Spleen (tissue), 11 donors: ENCODE results near the gene ZNF268. TPM values are rescaled to one million over a fixed set of nuclear protein-coding genes. Genes with fewer than 3 reads are reported as not detected.

Experiments
- DNase-seq: peaks from one replicate; pipeline ENCODE4 v3.0.0-alpha.2; 2020
- H3K27ac ChIP-seq, 8 donors: fragments of 200-600 bp; sonication (generic) in 7 of 8; 1 replicate in 4 of 8; 2 replicates in 4 of 8; pipeline versions ENCODE4 v1.5.0 to v1.8.0; 2016 to 2021; ENCODE audit warnings: inconsistent platforms in 4 of 8, mild to moderate bottlenecking in 4 of 8, moderate library complexity in 1 of 8
- H3K27me3 ChIP-seq, 7 donors: fragments of 200-600 bp; sonication (generic) in 6 of 7; replicated peaks in 1 of 7; 1 replicate in 4 of 7; 2 replicates in 3 of 7; pipeline versions ENCODE4 v1.5.0 to v1.8.0; 2016 to 2021; ENCODE audit warnings: inconsistent platforms in 3 of 7, mild to moderate bottlenecking in 1 of 7
- H3K36me3 ChIP-seq, 6 donors: fragments of 200-600 bp; sonication (generic) in 5 of 6; 1 replicate in 4 of 6; 2 replicates in 2 of 6; pipeline versions ENCODE4 v1.5.0 to v1.8.0; 2016 to 2021; ENCODE audit warnings: inconsistent platforms in 2 of 6
- H3K4me1 ChIP-seq, 6 donors: fragments of 200-600 bp; sonication (generic) in 5 of 6; 1 replicate in 3 of 6; 2 replicates in 3 of 6; pipeline versions ENCODE4 v1.5.0 to v1.8.0; 2016 to 2021; ENCODE audit warnings: inconsistent platforms in 3 of 6
- H3K4me3 ChIP-seq, 8 donors: fragments of 200-600 bp; sonication (generic) in 7 of 8; 1 replicate in 4 of 8; 2 replicates in 4 of 8; pipeline versions ENCODE4 v1.5.0 to v1.8.0; 2016 to 2021; ENCODE audit warnings: inconsistent platforms in 4 of 8, mild to moderate bottlenecking in 4 of 8, moderate library complexity in 2 of 8
- H3K9me3 ChIP-seq, 8 donors: fragments of 200-600 bp; sonication (generic) in 7 of 8; 1 replicate in 4 of 8; 2 replicates in 4 of 8; pipeline versions ENCODE4 v1.5.0 to v1.8.0; 2016 to 2021; ENCODE audit warnings: inconsistent platforms in 4 of 8
- POLR2A ChIP-seq, 3 donors: fragments of 450-650 bp; IDR thresholded peaks; one replicate each; pipeline ENCODE4 v1.5.1; 2017; ENCODE audit warnings: antibody characterized with exemption in 3 of 3, mild to moderate bottlenecking in 1 of 3
- POLR2AphosphoS5 ChIP-seq, 3 donors: sonication (generic); formaldehyde crosslinking; IDR thresholded peaks; one replicate each; pipeline ENCODE4 v1.5.1; 2017; ENCODE audit warnings: antibody characterized with exemption in 3 of 3
- WGBS, 5 donors: extraction: QIAGEN DNeasy Blood & Tissue Kit in 3 of 5; methylation state at CpG; one replicate each; pipeline versions ENCODE4 v1.1.5 to v1.1.7; 2013 to 2018; 5-methylcytosine and 5-hydroxymethylcytosine counted together
- intact Hi-C: fragments of 100-400 bp; cut with DNase I; formaldehyde crosslinking; loops from one replicate; pipeline ENCODE4 v1.15.0; 2023; ENCODE audit warnings: low total_unique reads
- polyA plus RNA-seq, 3 donors: library from polyadenylated mRNA; stranded (reverse); fragments of 200-250 nt; gene quantifications; one replicate each; pipeline ENCODE4 v1.2.1, GENCODE V29; 2013
- total RNA-seq, 7 donors: library from RNA; depleted of rRNA in 3 of 7; stranded (reverse); fragments of >200 nt in 3 of 7; fragmentation: NEBNext Ultra II Directional in 4 of 7; extraction: Animal tissue kit (Norgen Biotek cat#: 25700) in 4 of 7; gene quantifications; one replicate each; pipeline versions ENCODE4 v1.1.0 to v1.2.1, GENCODE V29; 2016 to 2021
- TF ChIP-seq, protein P1 (sequence below), 11 experiments: fragments of 200-600 bp in 7 of 11; fragments of 450-650 bp in 4 of 11; sonication (generic) in 4 of 11; IDR thresholded peaks in 8 of 11; conservative IDR thresholded peaks in 3 of 11; 1 replicate in 7 of 11; 2 replicates in 4 of 11; pipeline versions ENCODE4 v1.4.0 to v1.8.0; 2016 to 2021; ENCODE audit warnings: antibody characterized with exemption in 11 of 11, inconsistent platforms in 4 of 11, mild to moderate bottlenecking in 1 of 11
- donor health status: healthy with polysubstance abuse.
- donor health status: DM: no; HTN: no; CAD: no; lungs with moderate emphysema.
- donor health status: DM: no; HTN: no; CAD: no.
- donor health status: Bipolar disorder and iron deficiency.
- donor health status: healthy.
- donor health status: DM: no; HTN: no; CAD: no.
- donor health status: DM: yes; HTN: yes; CAD: no.

Gene ZNF268
- total and polyA plus RNA-seq, 10 donors = 3.0 to 27.0 (median 21.1) TPM

DNA sequence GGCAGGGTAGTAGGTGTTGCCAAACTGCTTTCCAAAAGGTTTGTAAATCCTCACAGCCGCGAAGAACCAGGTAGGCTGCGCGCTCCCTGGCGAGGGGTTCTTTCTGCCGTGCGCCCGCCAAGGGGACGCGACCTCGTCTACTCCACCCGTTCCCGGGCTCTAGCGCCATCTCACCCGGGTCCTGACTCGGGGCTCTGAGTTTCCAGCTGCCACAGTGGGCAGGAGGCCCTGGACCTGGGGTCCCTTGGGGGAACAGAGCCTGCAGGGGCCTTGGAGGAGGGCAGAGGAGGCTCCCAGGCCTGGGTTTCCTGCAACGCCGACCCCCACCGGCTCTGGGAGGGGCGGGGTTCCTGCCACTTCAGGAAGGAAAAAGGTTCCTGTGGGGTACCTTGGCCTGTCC lies 53.7 kb downstream of the ZNF268 start:
- intact Hi-C loops = no loop called here
- no peak for DNase-seq
- Histone ChIP-seq H3K27me3 (peaks cover 0 to 25% (median 0%) of the 10 kb centered on the region in 7 donors), H3K27ac (no peak overlapping the region), H3K4me1 (no peaks in the 10 kb centered on the region), H3K9me3 (peaks cover 0 to 100% (median 52%) of the 10 kb centered on the region in 8 donors), H3K4me3 (no peak overlapping the region), H3K36me3 (no peaks in the 10 kb centered on the region)
- TF ChIP-seq, protein P1, sequence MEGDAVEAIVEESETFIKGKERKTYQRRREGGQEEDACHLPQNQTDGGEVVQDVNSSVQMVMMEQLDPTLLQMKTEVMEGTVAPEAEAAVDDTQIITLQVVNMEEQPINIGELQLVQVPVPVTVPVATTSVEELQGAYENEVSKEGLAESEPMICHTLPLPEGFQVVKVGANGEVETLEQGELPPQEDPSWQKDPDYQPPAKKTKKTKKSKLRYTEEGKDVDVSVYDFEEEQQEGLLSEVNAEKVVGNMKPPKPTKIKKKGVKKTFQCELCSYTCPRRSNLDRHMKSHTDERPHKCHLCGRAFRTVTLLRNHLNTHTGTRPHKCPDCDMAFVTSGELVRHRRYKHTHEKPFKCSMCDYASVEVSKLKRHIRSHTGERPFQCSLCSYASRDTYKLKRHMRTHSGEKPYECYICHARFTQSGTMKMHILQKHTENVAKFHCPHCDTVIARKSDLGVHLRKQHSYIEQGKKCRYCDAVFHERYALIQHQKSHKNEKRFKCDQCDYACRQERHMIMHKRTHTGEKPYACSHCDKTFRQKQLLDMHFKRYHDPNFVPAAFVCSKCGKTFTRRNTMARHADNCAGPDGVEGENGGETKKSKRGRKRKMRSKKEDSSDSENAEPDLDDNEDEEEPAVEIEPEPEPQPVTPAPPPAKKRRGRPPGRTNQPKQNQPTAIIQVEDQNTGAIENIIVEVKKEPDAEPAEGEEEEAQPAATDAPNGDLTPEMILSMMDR (IDR thresholded peaks at IDR 0.05 in 8 of 11, conservative IDR thresholded peaks at IDR 0.05 in 3 of 11) = no peak
- TF ChIP-seq POLR2A (IDR thresholded peaks at IDR 0.05) (no peak), POLR2AphosphoS5 (IDR thresholded peaks at IDR 0.05) (no peak)
- WGBS, 5 donors = 55 to 77% (median 68%) methylated on average over 16 to 20 of the region's 20 CpGs

GRCh38 chr12:133235401-133236112 lies 54.3 kb downstream of the ZNF268 start, which contains the start of gene ANHX:
Gene ANHX (minus strand): TSS chr12:133235877. CDS start chr12:133234356, 1,521 bp downstream.
- WGBS, 5 donors = 39 to 63% (median 50%) methylated on average over 38 to 61 of the region's 61 CpGs
- peaks cover 0 to 31% (median 0%) of the 10 kb centered on the region in 7 donors for H3K27me3 ChIP-seq
- TF ChIP-seq, protein P1 (IDR thresholded peaks at IDR 0.05 in 8 of 11, conservative IDR thresholded peaks at IDR 0.05 in 3 of 11) = no peak
- TF ChIP-seq POLR2AphosphoS5 (IDR thresholded peaks at IDR 0.05) (no peak), POLR2A (IDR thresholded peaks at IDR 0.05) (no peak)
- no peak within 1 kb of the TSS for H3K4me3 ChIP-seq
- H3K4me1 ChIP-seq = no peaks in the 10 kb centered on the region
- DNase-seq = no peak
- H3K36me3 ChIP-seq = no peaks in the 10 kb centered on the region
- no peak within 1 kb of the TSS for H3K27ac ChIP-seq
- peaks cover 0 to 100% (median 50%) of the 10 kb centered on the region in 8 donors for H3K9me3 ChIP-seq
- intact Hi-C loops = no loop called here

DNA sequence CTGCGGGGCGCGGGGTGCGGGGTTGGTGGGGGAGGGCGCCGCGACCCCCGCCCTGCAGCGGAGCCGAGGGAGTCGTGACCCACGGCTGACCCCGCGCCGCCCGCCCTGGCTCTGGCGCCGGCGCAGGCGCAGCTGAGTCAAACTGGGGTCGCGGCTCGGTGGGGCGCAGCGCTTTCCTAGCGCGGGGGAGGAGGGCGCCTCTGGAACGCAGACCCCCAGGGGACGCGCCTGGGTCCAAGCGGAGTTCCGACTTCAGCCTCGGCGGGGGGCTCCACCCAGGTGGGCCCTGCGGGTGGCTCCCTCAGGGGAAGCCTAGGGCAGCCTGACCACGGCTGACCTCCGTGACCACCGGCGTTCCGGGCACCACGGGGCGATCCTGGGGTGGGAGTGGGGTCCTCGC lies 54.8 kb downstream of the ZNF268 start:
- H3K4me1 ChIP-seq = no peaks in the 10 kb centered on the region
- no peak overlapping the region for H3K27ac ChIP-seq
- intact Hi-C loops = no loop called here
- H3K4me3 ChIP-seq = no peak overlapping the region
- no peak for TF ChIP-seq POLR2AphosphoS5 (IDR thresholded peaks at IDR 0.05)
- TF ChIP-seq, protein P1 (IDR thresholded peaks at IDR 0.05 in 8 of 11, conservative IDR thresholded peaks at IDR 0.05 in 3 of 11) = no peak
- no peak for TF ChIP-seq POLR2A (IDR thresholded peaks at IDR 0.05)
- 49 to 71% (median 59%) methylated on average over 18 to 44 of the region's 44 CpGs for WGBS, 5 donors
- DNase-seq = no peak
- no peaks in the 10 kb centered on the region for H3K36me3 ChIP-seq
- peaks cover 0 to 33% (median 0%) of the 10 kb centered on the region in 7 donors for H3K27me3 ChIP-seq
- H3K9me3 ChIP-seq = peaks cover 0 to 98% (median 49%) of the 10 kb centered on the region in 8 donors

- H3K4me3 ChIP-seq = no peak overlapping the region
- DNase-seq = no peak
- H3K27ac ChIP-seq = no peak overlapping the region
- WGBS, 5 donors = 88 to 94% (median 90%) methylated on average over 12 of the region's 12 CpGs
- H3K9me3 ChIP-seq = peaks cover 0 to 95% (median 47%) of the 10 kb centered on the region in 8 donors
- H3K36me3 ChIP-seq = no peaks in the 10 kb centered on the region
- no peak for TF ChIP-seq POLR2AphosphoS5 (IDR thresholded peaks at IDR 0.05)
- TF ChIP-seq POLR2A (IDR thresholded peaks at IDR 0.05) = no peak
- H3K4me1 ChIP-seq = no peaks in the 10 kb centered on the region
- intact Hi-C loops = no loop called here
- peaks cover 0 to 35% (median 0%) of the 10 kb centered on the region in 7 donors for H3K27me3 ChIP-seq
These were observed 55.3 kb downstream of the ZNF268 start for GRCh38 chr12:133236556-133236955.
